ENCODE results near the gene NEU3. TPM values are rescaled to one million over a fixed set of nuclear protein-coding genes. Genes with fewer than 3 reads are reported as not detected.
"Not testable (repeated sequence)": the region's sequence is repeated elsewhere in the genome, so short reads cannot be mapped to it uniquely, and the experiment has no call there.

NEU3 gene
- polyA plus RNA-seq, 3 donors = 2.3 to 25.1 (median 3.9) TPM

DNA sequence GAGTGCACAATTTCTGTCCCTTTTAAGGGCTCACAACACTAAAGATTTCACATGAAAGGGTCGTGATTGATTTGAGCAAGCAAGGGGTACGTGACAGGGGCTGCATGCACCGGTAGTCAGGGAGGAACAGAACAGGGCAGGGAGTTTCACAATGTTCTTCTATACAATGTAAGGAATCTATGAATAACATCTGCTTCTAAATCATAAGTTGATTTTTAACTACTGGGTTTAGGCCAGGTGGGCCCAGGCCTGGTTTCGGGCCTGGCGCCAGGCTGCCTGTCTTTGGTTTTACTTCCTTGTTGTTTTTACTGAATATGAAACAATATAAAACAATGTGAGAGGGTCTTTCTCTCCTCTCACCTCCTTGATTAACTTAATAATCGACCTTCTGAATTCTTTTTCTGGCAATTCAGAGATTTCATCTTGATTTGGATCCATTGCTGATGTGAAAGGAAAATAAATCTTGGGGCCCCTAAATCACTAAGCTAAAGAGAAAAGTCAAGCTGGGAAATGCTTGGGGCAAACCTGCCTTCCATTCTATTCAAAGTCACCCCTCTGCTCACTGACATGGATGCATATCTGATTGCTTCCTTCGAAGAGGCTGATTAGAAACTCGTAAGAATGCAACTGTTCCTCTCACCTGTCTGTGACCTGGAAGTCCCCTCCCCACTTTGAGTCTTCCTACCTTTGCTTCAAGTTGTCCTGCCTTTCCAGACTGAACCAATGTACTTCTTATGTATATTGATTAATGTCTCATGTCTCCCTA lies 61.0 kb downstream of the NEU3 start:
- Mint-ChIP-seq H3K27ac (peak overlapping the region in 1 of 7 donors; percentile 73), H3K9me3 (peaks cover 3 to 19% (median 18%) of the 10 kb centered on the region in 7 donors)
- DNase-seq; H3K4me3 ChIP-seq (replicated peaks in 1 of 3; ENCODE audit: low read depth in 2 of 3, low read length in 3 of 3); H2AFZ ChIP-seq (ENCODE audit: insufficient read depth, low read depth, low read length, poor library complexity, severe bottlenecking); H3K9me3 ChIP-seq (replicated peaks in 1 of 2; ENCODE audit: control insufficient read depth in 1 of 2, insufficient read depth in 1 of 2, low read length in 2 of 2); H3K27me3 Mint-ChIP-seq (ENCODE audit: low read depth in 3 of 3); H3K36me3 ChIP-seq (replicated peaks in 1 of 2; ENCODE audit: control insufficient read depth in 1 of 2, insufficient read depth in 2 of 2, low read length in 2 of 2); H4K20me1 ChIP-seq (ENCODE audit: insufficient read depth, low read length); H3K27ac ChIP-seq (ENCODE audit: low read depth in 1 of 2, low read length in 2 of 2); H3K4me2 ChIP-seq (replicated peaks; ENCODE audit: extremely low read depth, low read length, poor library complexity, severe bottlenecking); H3K79me2 ChIP-seq (ENCODE audit: insufficient read depth, low read length); H3K9ac ChIP-seq (ENCODE audit: insufficient read depth, low read length, poor library complexity, severe bottlenecking); H3K27me3 ChIP-seq (ENCODE audit: control insufficient read depth in 2 of 2, insufficient read depth in 2 of 2, low read length in 2 of 2); H3K4me1 Mint-ChIP-seq; H3K4me3 Mint-ChIP-seq; intact Hi-C loops (cut with micrococcal nuclease); H3K4me1 ChIP-seq (ENCODE audit: control insufficient read depth in 1 of 2, insufficient read depth in 2 of 2, low read length in 2 of 2); H3K36me3 Mint-ChIP-seq: not testable (repeated sequence)
- no CpG with 5 or more reads among the region's 8 CpGs for WGBS (ENCODE audit: insufficient coverage)

DNA sequence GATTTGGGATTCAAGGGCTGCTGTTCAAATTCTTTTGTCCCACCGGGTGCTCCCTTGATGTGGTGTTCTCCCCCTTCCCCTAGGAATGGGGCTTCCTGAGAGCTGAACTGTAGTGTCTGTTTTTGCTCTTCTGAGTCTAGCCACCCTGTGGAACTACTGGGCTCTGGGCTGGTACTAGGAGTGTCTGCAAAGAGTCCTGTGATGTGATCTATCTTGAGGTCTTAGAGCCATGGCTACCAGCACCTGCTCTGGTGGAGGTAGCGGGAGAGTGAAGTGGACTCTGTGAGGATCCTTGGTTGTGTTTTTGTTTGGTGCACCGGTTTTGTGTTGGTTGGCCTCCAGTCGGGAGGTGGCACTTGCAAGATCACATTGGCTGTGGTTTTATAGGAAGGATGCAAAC lies 61.8 kb downstream of the NEU3 start:
- Mint-ChIP-seq H3K27ac (no peak overlapping the region), H3K9me3 (peaks cover 3 to 22% (median 18%) of the 10 kb centered on the region in 7 donors), H3K4me1 (no peaks in the 10 kb centered on the region), H3K36me3 (no peaks in the 10 kb centered on the region), H3K27me3 (ENCODE audit: low read depth in 3 of 3) (peaks cover 0 to 5% (median 3%) of the 10 kb centered on the region in 3 donors), H3K4me3 (no peak overlapping the region)
- no peak overlapping the region for H3K4me2 ChIP-seq (replicated peaks; ENCODE audit: extremely low read depth, low read length, poor library complexity, severe bottlenecking)
- peaks cover 2 to 4% of the 10 kb centered on the region in 2 donors for H3K9me3 ChIP-seq (replicated peaks in 1 of 2; ENCODE audit: control insufficient read depth in 1 of 2, insufficient read depth in 1 of 2, low read length in 2 of 2)
- no peaks in the 10 kb centered on the region for H3K36me3 ChIP-seq (replicated peaks in 1 of 2; ENCODE audit: control insufficient read depth in 1 of 2, insufficient read depth in 2 of 2, low read length in 2 of 2)
- no peaks in the 10 kb centered on the region for H3K27me3 ChIP-seq (ENCODE audit: control insufficient read depth in 2 of 2, insufficient read depth in 2 of 2, low read length in 2 of 2)
- no peak overlapping the region for H3K9ac ChIP-seq (ENCODE audit: insufficient read depth, low read length, poor library complexity, severe bottlenecking)
- no peaks in the 10 kb centered on the region for H3K79me2 ChIP-seq (ENCODE audit: insufficient read depth, low read length)
- H3K27ac ChIP-seq (ENCODE audit: low read depth in 1 of 2, low read length in 2 of 2) = no peak overlapping the region
- no peak for DNase-seq
- TF ChIP-seq, protein P1, sequence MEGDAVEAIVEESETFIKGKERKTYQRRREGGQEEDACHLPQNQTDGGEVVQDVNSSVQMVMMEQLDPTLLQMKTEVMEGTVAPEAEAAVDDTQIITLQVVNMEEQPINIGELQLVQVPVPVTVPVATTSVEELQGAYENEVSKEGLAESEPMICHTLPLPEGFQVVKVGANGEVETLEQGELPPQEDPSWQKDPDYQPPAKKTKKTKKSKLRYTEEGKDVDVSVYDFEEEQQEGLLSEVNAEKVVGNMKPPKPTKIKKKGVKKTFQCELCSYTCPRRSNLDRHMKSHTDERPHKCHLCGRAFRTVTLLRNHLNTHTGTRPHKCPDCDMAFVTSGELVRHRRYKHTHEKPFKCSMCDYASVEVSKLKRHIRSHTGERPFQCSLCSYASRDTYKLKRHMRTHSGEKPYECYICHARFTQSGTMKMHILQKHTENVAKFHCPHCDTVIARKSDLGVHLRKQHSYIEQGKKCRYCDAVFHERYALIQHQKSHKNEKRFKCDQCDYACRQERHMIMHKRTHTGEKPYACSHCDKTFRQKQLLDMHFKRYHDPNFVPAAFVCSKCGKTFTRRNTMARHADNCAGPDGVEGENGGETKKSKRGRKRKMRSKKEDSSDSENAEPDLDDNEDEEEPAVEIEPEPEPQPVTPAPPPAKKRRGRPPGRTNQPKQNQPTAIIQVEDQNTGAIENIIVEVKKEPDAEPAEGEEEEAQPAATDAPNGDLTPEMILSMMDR (IDR thresholded peaks at IDR 0.05) = no peak
- H3K4me3 ChIP-seq (replicated peaks in 1 of 3; ENCODE audit: low read depth in 2 of 3, low read length in 3 of 3) = no peak overlapping the region
- H3K4me1 ChIP-seq (ENCODE audit: control insufficient read depth in 1 of 2, insufficient read depth in 2 of 2, low read length in 2 of 2) = no peaks in the 10 kb centered on the region
- intact Hi-C loops (cut with micrococcal nuclease) = no loop called here
- no peak overlapping the region for H2AFZ ChIP-seq (ENCODE audit: insufficient read depth, low read depth, low read length, poor library complexity, severe bottlenecking)
- H4K20me1 ChIP-seq (ENCODE audit: insufficient read depth, low read length) = no peaks in the 10 kb centered on the region
- WGBS (ENCODE audit: insufficient coverage) = 97% methylated on average over 3 of the region's 4 CpGs
